ENCODE results near the gene IGFL2.

DNA sequence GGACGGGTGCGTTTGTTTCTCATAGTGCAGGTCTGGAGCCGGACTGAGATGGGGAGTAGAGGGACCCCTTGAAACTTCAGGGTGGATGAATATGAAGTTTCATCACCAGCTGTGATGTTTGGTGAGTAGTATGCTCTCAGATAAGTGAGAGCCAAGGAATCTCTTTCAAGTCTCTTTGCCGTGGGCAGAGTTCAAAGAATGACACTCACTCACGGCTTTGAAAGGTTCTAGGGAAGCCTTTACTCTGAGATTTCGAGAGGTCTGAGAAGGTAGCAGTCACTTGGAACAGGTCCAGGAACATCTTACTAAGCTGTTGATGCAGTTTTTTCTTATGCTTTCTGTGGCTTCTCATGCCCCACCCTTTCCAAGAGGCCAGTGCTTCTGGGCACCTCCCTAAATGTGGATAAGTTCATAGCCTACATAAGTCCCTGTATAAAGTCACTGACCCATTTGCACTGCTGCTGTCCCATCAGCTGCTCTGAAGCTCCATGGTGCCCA is at the start of gene IGFL2:
- TF ChIP-seq, protein P1, sequence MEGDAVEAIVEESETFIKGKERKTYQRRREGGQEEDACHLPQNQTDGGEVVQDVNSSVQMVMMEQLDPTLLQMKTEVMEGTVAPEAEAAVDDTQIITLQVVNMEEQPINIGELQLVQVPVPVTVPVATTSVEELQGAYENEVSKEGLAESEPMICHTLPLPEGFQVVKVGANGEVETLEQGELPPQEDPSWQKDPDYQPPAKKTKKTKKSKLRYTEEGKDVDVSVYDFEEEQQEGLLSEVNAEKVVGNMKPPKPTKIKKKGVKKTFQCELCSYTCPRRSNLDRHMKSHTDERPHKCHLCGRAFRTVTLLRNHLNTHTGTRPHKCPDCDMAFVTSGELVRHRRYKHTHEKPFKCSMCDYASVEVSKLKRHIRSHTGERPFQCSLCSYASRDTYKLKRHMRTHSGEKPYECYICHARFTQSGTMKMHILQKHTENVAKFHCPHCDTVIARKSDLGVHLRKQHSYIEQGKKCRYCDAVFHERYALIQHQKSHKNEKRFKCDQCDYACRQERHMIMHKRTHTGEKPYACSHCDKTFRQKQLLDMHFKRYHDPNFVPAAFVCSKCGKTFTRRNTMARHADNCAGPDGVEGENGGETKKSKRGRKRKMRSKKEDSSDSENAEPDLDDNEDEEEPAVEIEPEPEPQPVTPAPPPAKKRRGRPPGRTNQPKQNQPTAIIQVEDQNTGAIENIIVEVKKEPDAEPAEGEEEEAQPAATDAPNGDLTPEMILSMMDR (IDR thresholded peaks at IDR 0.05), result no peak
- no peak for TF ChIP-seq POLR2A (IDR thresholded peaks at IDR 0.05)

Data from lower leg skin (tissue), 3 donors.